Right lobe of liver (tissue), 6 donors: ENCODE results near the gene TIMM17B. TPM values are rescaled to one million over a fixed set of nuclear protein-coding genes. Genes with fewer than 3 reads are reported as not detected.

Experiments
- ATAC-seq, 4 donors: fragments of 200-7000 bp; cut with Tn5 transposase; one replicate each; pipeline ENCODE4 v1.9.1; 2020; ENCODE audit warnings: mild to moderate bottlenecking in 4 of 4, moderate library complexity in 4 of 4
- DNase-seq, 3 donors: peaks; one replicate each; pipeline ENCODE4 v3.0.0-alpha.2; 2020
- H3K27ac ChIP-seq, 3 donors: fragments of 200-600 bp; one replicate each; pipeline ENCODE4 v1.8.0; 2022
- H3K27me3 ChIP-seq, 2 donors: fragments of 200-600 bp; one replicate each; pipeline ENCODE4 v1.8.0; 2022
- H3K36me3 ChIP-seq, 4 donors: fragments of 200-600 bp; sonication (generic) in 1 of 4; one replicate each; pipeline versions ENCODE4 v1.5.1 to v1.8.0; 2017 to 2022; ENCODE audit warnings: control low read depth in 1 of 4
- H3K4me1 ChIP-seq, 4 donors: fragments of 200-600 bp; sonication (generic) in 1 of 4; one replicate each; pipeline versions ENCODE4 v1.5.1 to v1.8.0; 2017 to 2022; ENCODE audit warnings: control low read depth in 1 of 4
- H3K4me3 ChIP-seq, 3 donors: fragments of 200-600 bp; one replicate each; pipeline ENCODE4 v1.8.0; 2022
- H3K9me3 ChIP-seq, 4 donors: fragments of 200-600 bp; sonication (generic) in 1 of 4; one replicate each; pipeline versions ENCODE4 v1.5.1 to v1.8.0; 2017 to 2022; ENCODE audit warnings: control low read depth in 1 of 4
- CTCF ChIP-seq, 4 donors: fragments of 200-600 bp in 3 of 4; fragments of 450-650 bp in 1 of 4; IDR thresholded peaks; one replicate each; pipeline versions ENCODE4 v1.5.1 to v1.8.0; 2016 to 2022; ENCODE audit warnings: antibody characterized with exemption in 4 of 4, mild to moderate bottlenecking in 2 of 4
- POLR2A ChIP-seq: fragments of 450-650 bp; IDR thresholded peaks from one replicate; pipeline ENCODE4 v1.6.1; 2017; ENCODE audit warnings: antibody characterized with exemption, mild to moderate bottlenecking
- WGBS: methylation state at CpG from one replicate; pipeline ENCODE4 v1.1.6; 2018; ENCODE audit warnings: low coverage, low lambda C conversion rate; ENCODE audit not compliant: insufficient coverage; ENCODE audit errors: missing lambda C conversion rate; 5-methylcytosine and 5-hydroxymethylcytosine counted together
- intact Hi-C, 2 donors: fragments of 100-400 bp; cut with DNase I; formaldehyde crosslinking; loops; one replicate each; pipeline versions ENCODE4 v1.11.2 to v1.14.1; 2022
- total RNA-seq, 6 experiments: library from RNA; depleted of rRNA in 2 of 6; stranded (reverse); fragments of >200 nt in 2 of 6; fragmentation: NEBNext Ultra II Directional in 3 of 6; extraction: Animal tissue kit (Norgen Biotek cat#: 25700) in 3 of 6; gene quantifications; one replicate each; pipeline versions ENCODE4 v1.1.0 to v1.2.4, GENCODE V29; 2016 to 2023
- donor health status: DM: no; HTN: yes; CAD: no.
- donor health status: DM: no; HTN: no; CAD: no.
- donor health status: DM: no; HTN: no; CAD: no.
- donor health status: DM: no; HTN: yes; CAD: no.
- donor health status: DM: no; HTN: yes; CAD: no.

The TIMM17B gene
- total RNA-seq, 6 experiments from 2014 or later, result 18.2 to 29.5 (median 22.5) TPM

- DNase-seq, result no peak
- H3K27me3 ChIP-seq, result no peaks in the 10 kb centered on the region
- H3K4me3 ChIP-seq, result no peak overlapping the region
- H3K27ac ChIP-seq, result no peak overlapping the region
- WGBS, result 72% methylated on average over 5 of the region's 7 CpGs
- no peak for TF ChIP-seq CTCF (IDR thresholded peaks at IDR 0.05)
- TF ChIP-seq POLR2A, result no peak
- H3K9me3 ChIP-seq, result no peaks in the 10 kb centered on the region
- H3K36me3 ChIP-seq, result no peaks in the 10 kb centered on the region
- H3K4me1 ChIP-seq, result no peaks in the 10 kb centered on the region
- ATAC-seq, result no peak
- intact Hi-C loops, result no loop called here
Measured at GRCh38 chrX:48852857-48853256, 44.7 kb downstream of the TIMM17B start.

DNA sequence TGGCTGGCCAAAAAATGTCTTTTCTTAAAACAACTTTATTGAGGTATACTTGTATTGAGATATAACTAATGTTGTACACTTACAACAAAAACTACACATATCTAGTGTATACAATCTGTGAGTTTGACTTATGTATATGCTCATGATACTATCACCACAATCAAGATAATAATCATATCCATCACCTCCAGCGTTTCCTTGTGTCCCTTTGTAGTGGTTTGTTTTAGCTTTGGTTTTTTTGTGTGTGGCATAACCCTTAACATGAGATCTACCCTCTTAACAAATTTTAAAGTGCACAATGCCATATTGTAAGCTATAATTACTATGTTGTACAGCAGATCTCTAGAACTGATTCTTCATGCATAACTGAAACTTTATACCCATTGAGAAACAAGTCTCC is 48.7 kb downstream of the TIMM17B start:
- no peak for TF ChIP-seq CTCF (IDR thresholded peaks at IDR 0.05)
- intact Hi-C loops, result no loop called here
- no peak overlapping the region for H3K27ac ChIP-seq
- no peak for ATAC-seq
- DNase-seq, result no peak
- WGBS, result 68% methylated on average over 1 of the region's 1 CpG
- no peaks in the 10 kb centered on the region for H3K9me3 ChIP-seq
- H3K4me3 ChIP-seq, result no peak overlapping the region
- no peaks in the 10 kb centered on the region for H3K4me1 ChIP-seq
- H3K36me3 ChIP-seq, result no peaks in the 10 kb centered on the region
- no peaks in the 10 kb centered on the region for H3K27me3 ChIP-seq

Other genes with a start within 250 kb of the TIMM17B start
- 1 to 10 TPM; 2.4 to 7.2 (median 4.8) TPM for gene WAS, start 214.0 kb downstream of the TIMM17B start, total RNA-seq
- gene SUV39H1, start 201.0 kb downstream of the TIMM17B start, total RNA-seq, result 10 to 100 TPM in 1 of 6 experiments, 1 to 10 TPM in 5; 2.2 to 10.8 (median 3.5) TPM
- gene GLOD5, start 136.0 kb downstream of the TIMM17B start, total RNA-seq, result 1 to 10 TPM in 5 of 6 experiments, under 1 TPM in 1; 0.98 to 4.1 (median 2.9) TPM
- 1 to 10 TPM in 1 of 6 experiments, under 1 TPM in 1, not detected in 4; 0.37 to 1.2 TPM for gene GATA1, start 111.2 kb downstream of the TIMM17B start, total RNA-seq
- gene HDAC6, start 95.7 kb downstream of the TIMM17B start, total RNA-seq, result 100 to 1,000 TPM in 5 of 6 experiments, 10 to 100 TPM in 1; 84.4 to 173 (median 136) TPM
- not detected for gene ERAS, start 71.3 kb downstream of the TIMM17B start, total RNA-seq
- 1 to 10 TPM in 1 of 6 experiments, under 1 TPM in 1, not detected in 4; 0.20 to 1.4 TPM for gene PCSK1N, start 62.2 kb downstream of the TIMM17B start, total RNA-seq
- 10 to 100 TPM; 29.8 to 47.1 (median 35.7) TPM for gene PQBP1, start 162 bp upstream of the TIMM17B start, total RNA-seq
- 10 to 100 TPM; 15.0 to 19.5 (median 17.3) TPM for gene SLC35A2, start 13.9 kb upstream of the TIMM17B start, total RNA-seq
- gene PIM2, start 21.3 kb upstream of the TIMM17B start, total RNA-seq, result 1 to 10 TPM; 1.7 to 8.8 (median 6.8) TPM
- 10 to 100 TPM; 14.4 to 24.1 (median 21.6) TPM for gene OTUD5, start 59.8 kb upstream of the TIMM17B start, total RNA-seq
- gene KCND1, start 74.1 kb upstream of the TIMM17B start, total RNA-seq, result 1 to 10 TPM in 1 of 6 experiments, under 1 TPM in 5; 0.31 to 1.2 (median 0.46) TPM
- gene GRIPAP1, start 104.5 kb upstream of the TIMM17B start, total RNA-seq, result 10 to 100 TPM; 15.3 to 32.1 (median 22.0) TPM
- gene TFE3, start 145.6 kb upstream of the TIMM17B start, total RNA-seq, result 10 to 100 TPM; 14.9 to 43.3 (median 23.3) TPM
- gene CCDC120, start 161.2 kb upstream of the TIMM17B start, total RNA-seq, result 10 to 100 TPM in 1 of 6 experiments, 1 to 10 TPM in 5; 3.3 to 12.1 (median 4.5) TPM
- gene PRAF2, start 176.2 kb upstream of the TIMM17B start, total RNA-seq, result 10 to 100 TPM in 1 of 6 experiments, 1 to 10 TPM in 5; 3.1 to 11.2 (median 5.1) TPM
- gene WDR45, start 182.1 kb upstream of the TIMM17B start, total RNA-seq, result 10 to 100 TPM; 31.8 to 65.2 (median 47.9) TPM
- gene GPKOW, start 226.0 kb upstream of the TIMM17B start, total RNA-seq, result 10 to 100 TPM in 3 of 6 experiments, 1 to 10 TPM in 3; 9.3 to 14.9 (median 10.2) TPM